NT2/D1 (cell line): ENCODE results near the gene TSPAN32.

ENCODE experiments used
- SUZ12 ChIP-seq: IDR thresholded peaks from 2 replicates; pipeline ENCODE4 v1.6.1; 2011; ENCODE audit not compliant: insufficient read length, insufficient read depth; ENCODE audit errors: extremely low read depth
- YY1 ChIP-seq: IDR thresholded peaks from 2 replicates; pipeline ENCODE4 v1.6.1; 2011; ENCODE audit not compliant: insufficient read length, insufficient read depth
- ZNF274 ChIP-seq: IDR thresholded peaks from 2 replicates; pipeline ENCODE4 v1.6.1; 2011; ENCODE audit warnings: mild to moderate bottlenecking, low read depth, low read length

DNA sequence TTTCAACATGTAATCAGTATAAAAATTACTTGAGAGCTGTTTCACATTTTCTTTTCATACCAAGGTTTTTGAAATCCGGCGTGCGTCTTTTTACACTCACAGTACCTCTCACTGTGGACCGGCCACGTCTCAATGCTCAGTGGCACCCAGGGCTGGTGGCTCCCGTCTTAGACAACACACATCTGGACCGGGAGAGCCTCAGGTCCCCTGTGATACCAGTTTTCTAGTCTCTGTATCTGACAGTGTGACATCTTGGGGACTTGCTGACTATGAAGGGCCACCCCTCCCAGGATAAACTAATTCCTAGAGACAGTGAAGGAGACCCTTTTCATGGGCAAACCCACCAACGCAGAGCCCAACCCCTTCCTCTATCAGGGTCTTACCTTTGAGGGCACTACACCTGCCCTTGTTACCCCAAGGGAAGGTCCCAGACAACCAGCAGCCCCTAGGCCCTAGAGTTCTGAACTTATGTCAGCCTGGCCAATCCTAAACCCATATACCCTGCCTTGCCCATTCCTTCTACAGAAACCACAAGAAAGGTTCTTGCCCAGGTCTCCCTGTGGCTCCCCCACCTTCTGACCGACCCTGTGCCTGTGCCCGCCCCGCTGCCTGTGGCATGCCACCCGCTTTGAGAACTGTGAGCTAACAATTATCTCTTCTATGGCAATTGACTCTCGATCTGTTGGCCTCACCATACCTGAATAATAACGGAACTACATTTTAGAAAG, 25.4 kb upstream of the TSPAN32 start:
- TF ChIP-seq YY1 (no peak), SUZ12 (no peak), ZNF274 (no peak)
